Smooth muscle cell (in vitro differentiated cells): ENCODE data around the gene NFE2L1. TPM values are rescaled to one million over a fixed set of nuclear protein-coding genes. Genes with fewer than 3 reads are reported as not detected.

Experiments used
- DNase-seq: peaks from one replicate; lab custom pipeline; 2025; ENCODE audit not compliant: unreplicated experiment; lab: John Stamatoyannopoulos, UW
- H2AFZ ChIP-seq: fragments of 200-600 bp; sonication (generic); 2 replicates; pipeline ENCODE4 v1.6.0; 2016; ENCODE audit warnings: antibody characterized with exemption, low read depth, mild to moderate bottlenecking
- H3F3A ChIP-seq: fragments of 200-600 bp; sonication (generic); 2 replicates; pipeline ENCODE4 v1.6.0; 2017; ENCODE audit warnings: antibody characterized with exemption, low read depth
- H3K27ac ChIP-seq: fragments of 200-600 bp; sonication (generic); 2 replicates; pipeline ENCODE4 v1.5.1; 2016; ENCODE audit warnings: low read depth, mild to moderate bottlenecking
- H3K27me3 ChIP-seq: fragments of 200-600 bp; sonication (generic); 2 replicates; pipeline ENCODE4 v1.6.1; 2016; ENCODE audit warnings: low read depth, mild to moderate bottlenecking
- H3K36me3 ChIP-seq: fragments of 200-600 bp; sonication (generic); 2 replicates; pipeline ENCODE4 v1.5.1; 2016; ENCODE audit warnings: low read depth
- H3K4me1 ChIP-seq: fragments of 200-600 bp; sonication (generic); 2 replicates; pipeline ENCODE4 v1.5.1; 2016; ENCODE audit warnings: low read depth
- H3K4me2 ChIP-seq: fragments of 200-600 bp; sonication (generic); 2 replicates; pipeline ENCODE4 v1.6.0; 2016; ENCODE audit warnings: mild to moderate bottlenecking
- H3K4me3 ChIP-seq: fragments of 200-600 bp; sonication (generic); 2 replicates; pipeline ENCODE4 v1.5.1; 2016; ENCODE audit warnings: mild to moderate bottlenecking
- H3K79me2 ChIP-seq: fragments of 200-600 bp; sonication (generic); 2 replicates; pipeline ENCODE4 v1.6.0; 2016; ENCODE audit warnings: low read depth, mild to moderate bottlenecking
- H3K9ac ChIP-seq: fragments of 200-600 bp; sonication (generic); 2 replicates; pipeline ENCODE4 v1.6.0; 2016; ENCODE audit warnings: low read depth
- H3K9me3 ChIP-seq: fragments of 200-600 bp; sonication (generic); replicated peaks from 2 replicates; pipeline ENCODE4 v1.5.1; 2016; ENCODE audit warnings: low read depth
- H4K20me1 ChIP-seq: fragments of 200-600 bp; sonication (generic); 2 replicates; pipeline ENCODE4 v1.6.0; 2016; ENCODE audit warnings: low read depth
- CTCF ChIP-seq: fragments of 200-600 bp; sonication (generic); IDR thresholded peaks from 2 replicates; pipeline ENCODE4 v1.5.1; 2017; ENCODE audit warnings: borderline replicate concordance, mild to moderate bottlenecking, antibody characterized with exemption; ENCODE audit not compliant: insufficient read depth, poor library complexity, severe bottlenecking
- WGBS: methylation state at CpG from one replicate; pipeline ENCODE4 v1.1.7; 2016; ENCODE audit warnings: low lambda C conversion rate; 5-methylcytosine and 5-hydroxymethylcytosine counted together
- polyA plus RNA-seq: library from polyadenylated mRNA; unstranded; fragments of >200 nt; fragmentation: Nextera tagmentation; extraction: Ambion mirVana; gene quantifications from 2 replicates; pipeline ENCODE4 v1.2.1, GENCODE V29; 2016
- total RNA-seq: library from RNA; depleted of rRNA; stranded (reverse); fragments of >200 nt; gene quantifications from 2 replicates; pipeline ENCODE4 v1.2.3, GENCODE V29; 2014

The NFE2L1 gene
- total and polyA plus RNA-seq, 2 experiments from 2014 or later: 61.0 to 103 TPM

DNA sequence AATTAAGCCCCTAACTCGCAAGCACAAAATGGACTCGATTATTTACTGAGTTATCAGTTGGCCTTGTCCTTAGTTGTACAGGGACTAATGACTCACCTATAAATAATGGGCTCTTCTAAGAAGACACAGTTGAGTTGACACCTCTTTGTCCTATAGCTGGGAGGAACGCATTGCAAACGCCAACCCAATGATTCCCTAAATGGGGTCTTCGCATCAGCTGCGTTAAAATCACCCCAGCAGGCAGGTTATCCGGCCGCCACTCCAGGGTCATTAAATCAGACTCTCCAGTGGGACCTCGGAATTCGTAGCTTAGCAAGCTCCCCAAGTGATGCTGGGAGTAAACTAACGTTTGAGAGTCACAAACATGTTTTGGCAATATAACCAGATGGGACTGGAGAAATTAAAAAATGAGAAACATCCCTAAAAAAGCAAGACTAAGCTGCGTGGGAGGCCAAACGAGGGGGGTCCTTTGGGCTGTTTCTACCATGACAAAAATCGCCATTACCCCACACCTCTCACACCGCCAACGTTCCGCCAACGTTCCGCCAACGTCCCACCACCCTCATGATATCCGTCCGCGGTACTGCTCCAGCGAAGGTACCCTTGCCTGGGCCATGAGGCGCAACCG, 932 bp upstream of the NFE2L1 start:
- Histone ChIP-seq H3K4me3 (peak overlapping the region; percentile 60), H3K36me3 (no peaks in the 10 kb centered on the region), H3K4me1 (peaks cover 30% of the 10 kb centered on the region), H3K4me2 (peak overlapping the region; percentile 92), H2AFZ (peak overlapping the region; percentile 56), H3K9ac (peak overlapping the region; percentile 92), H3K27me3 (no peaks in the 10 kb centered on the region), H3F3A (peaks cover 45% of the 10 kb centered on the region), H3K27ac (peak overlapping the region; percentile 94), H3K9me3 (no peaks in the 10 kb centered on the region), H4K20me1 (peaks cover 17% of the 10 kb centered on the region), H3K79me2 (peaks cover 44% of the 10 kb centered on the region)
- WGBS: 5% methylated on average over 26 of the region's 26 CpGs
- no peak for TF ChIP-seq CTCF
- DNase-seq: no peak

GRCh38 chr17:48048384-48049126, 396 bp downstream of the NFE2L1 start:
- Histone ChIP-seq H4K20me1 (peaks cover 30% of the 10 kb centered on the region), H3K27ac (peak overlapping the region; percentile 94), H3K27me3 (no peaks in the 10 kb centered on the region), H3K4me3 (peak overlapping the region; percentile 78), H3K9ac (peak overlapping the region; percentile 90), H3K79me2 (peaks cover 54% of the 10 kb centered on the region), H3K36me3 (no peaks in the 10 kb centered on the region), H2AFZ (no peak overlapping the region), H3K9me3 (no peaks in the 10 kb centered on the region), H3K4me2 (peak overlapping the region; percentile 95), H3F3A (peaks cover 55% of the 10 kb centered on the region), H3K4me1 (peaks cover 42% of the 10 kb centered on the region)
- DNase-seq: peak; percentile 95
- TF ChIP-seq CTCF: no peak
- under 1% methylated on average over 37 of the region's 53 CpGs for WGBS

- H2AFZ ChIP-seq: no peak overlapping the region
- H3K4me1 ChIP-seq: peaks cover 52% of the 10 kb centered on the region
- H3K4me2 ChIP-seq: peak overlapping the region; percentile 85
- no peak overlapping the region for H3K4me3 ChIP-seq
- no peaks in the 10 kb centered on the region for H3K9me3 ChIP-seq
- H3K79me2 ChIP-seq: peaks cover 59% of the 10 kb centered on the region
- H3F3A ChIP-seq: peaks cover 45% of the 10 kb centered on the region
- no peaks in the 10 kb centered on the region for H3K27me3 ChIP-seq
- no peak for TF ChIP-seq CTCF
- peak overlapping the region; percentile 94 for H3K27ac ChIP-seq
- H3K36me3 ChIP-seq: no peaks in the 10 kb centered on the region
- peaks cover 58% of the 10 kb centered on the region for H4K20me1 ChIP-seq
- peak overlapping the region; percentile 90 for H3K9ac ChIP-seq
- no peak for DNase-seq
- 93% methylated on average over 10 of the region's 10 CpGs for WGBS
Measured at GRCh38 chr17:48051283-48051682, 3.1 kb downstream of the NFE2L1 start.
